ENCODE results near the gene LAMA2.

- TF ChIP-seq SP1 (IDR thresholded peaks at IDR 0.05; ENCODE audit: low read depth) (no peak), CTCF (IDR thresholded peaks at IDR 0.05 in 2 of 3, conservative IDR thresholded peaks at IDR 0.05 in 1 of 3; ENCODE audit: borderline replicate concordance in 1 of 3, insufficient read depth in 1 of 3, low read depth in 2 of 3, low read length in 2 of 3) (no peak), MAX (IDR thresholded peaks at IDR 0.05) (no peak), REST (IDR thresholded peaks at IDR 0.05; ENCODE audit: low read depth) (no peak), FOSL1 (IDR thresholded peaks at IDR 0.05; ENCODE audit: low read depth) (no peak), RAD21 (IDR thresholded peaks at IDR 0.05; ENCODE audit: low read depth) (no peak), ZBTB33 (IDR thresholded peaks at IDR 0.05; ENCODE audit: extremely low read depth, insufficient replicate concordance, low read length) (no peak), ZFX (IDR thresholded peaks at IDR 0.05) (no peak)
Measured at GRCh38 chr6:128892079-128892478, 9.1 kb downstream of the LAMA2 start.
